ENCODE measurements around the gene ZNF580.

Gene ZNF580

GRCh38 chr19:55661826-55662225 is 21.0 kb downstream of the ZNF580 start:
- Histone ChIP-seq H3K9me3 (ENCODE audit: insufficient read depth, low read depth, low read length) (no peaks in the 10 kb centered on the region), H3K4me2 (ENCODE audit: low read depth, low read length, poor library complexity, severe bottlenecking) (no peak overlapping the region), H3K36me3 (ENCODE audit: insufficient read depth, low read length) (peaks cover 73% of the 10 kb centered on the region), H2AFZ (ENCODE audit: low read length) (no peak overlapping the region), H3K4me3 (ENCODE audit: low read length, poor library complexity, severe bottlenecking) (no peak overlapping the region), H3K4me1 (ENCODE audit: insufficient read depth, low read length, poor library complexity, severe bottlenecking) (peaks cover 27% of the 10 kb centered on the region), H3K27me3 (ENCODE audit: insufficient read depth, low read length, poor library complexity, severe bottlenecking) (no peaks in the 10 kb centered on the region), H3K9ac (ENCODE audit: low read depth, low read length, poor library complexity, severe bottlenecking) (no peak overlapping the region), H3K79me2 (ENCODE audit: insufficient read depth, low read length) (peaks cover 96% of the 10 kb centered on the region), H3F3A (ENCODE audit: low read depth) (no peaks in the 10 kb centered on the region), H3K9me2 (replicated peaks; ENCODE audit: low read depth, low read length) (no peaks in the 10 kb centered on the region), H4K20me1 (ENCODE audit: insufficient read depth, low read length, poor library complexity, severe bottlenecking) (peaks cover 94% of the 10 kb centered on the region)
- no peak for TF ChIP-seq EZH2phosphoT487 (IDR thresholded peaks at IDR 0.05; ENCODE audit: borderline replicate concordance)
- TF ChIP-seq CTCF (conservative IDR thresholded peaks at IDR 0.05; ENCODE audit: low read length), result no peak

- Histone ChIP-seq H2AFZ (ENCODE audit: low read length) (no peak overlapping the region), H4K20me1 (ENCODE audit: insufficient read depth, low read length, poor library complexity, severe bottlenecking) (peaks cover 92% of the 10 kb centered on the region), H3K4me2 (ENCODE audit: low read depth, low read length, poor library complexity, severe bottlenecking) (no peak overlapping the region), H3K4me3 (ENCODE audit: low read length, poor library complexity, severe bottlenecking) (no peak overlapping the region), H3K27me3 (ENCODE audit: insufficient read depth, low read length, poor library complexity, severe bottlenecking) (no peaks in the 10 kb centered on the region), H3K9ac (ENCODE audit: low read depth, low read length, poor library complexity, severe bottlenecking) (no peak overlapping the region), H3F3A (ENCODE audit: low read depth) (no peaks in the 10 kb centered on the region), H3K9me3 (ENCODE audit: insufficient read depth, low read depth, low read length) (no peaks in the 10 kb centered on the region), H3K36me3 (ENCODE audit: insufficient read depth, low read length) (peaks cover 95% of the 10 kb centered on the region), H3K4me1 (ENCODE audit: insufficient read depth, low read length, poor library complexity, severe bottlenecking) (peaks cover 6% of the 10 kb centered on the region), H3K79me2 (ENCODE audit: insufficient read depth, low read length) (peaks cover 96% of the 10 kb centered on the region), H3K9me2 (replicated peaks; ENCODE audit: low read depth, low read length) (no peaks in the 10 kb centered on the region)
- TF ChIP-seq CTCF (conservative IDR thresholded peaks at IDR 0.05; ENCODE audit: low read length) (no peak), EZH2phosphoT487 (IDR thresholded peaks at IDR 0.05; ENCODE audit: borderline replicate concordance) (no peak)
Observed at GRCh38 chr19:55663846-55664536, 23.2 kb downstream of the ZNF580 start.

- Histone ChIP-seq H3K36me3 (ENCODE audit: insufficient read depth, low read length) (peaks cover 94% of the 10 kb centered on the region), H2AFZ (ENCODE audit: low read length) (no peak overlapping the region), H3K4me3 (ENCODE audit: low read length, poor library complexity, severe bottlenecking) (no peak overlapping the region), H3K27me3 (ENCODE audit: insufficient read depth, low read length, poor library complexity, severe bottlenecking) (no peaks in the 10 kb centered on the region), H3K9me3 (ENCODE audit: insufficient read depth, low read depth, low read length) (no peaks in the 10 kb centered on the region), H3K9ac (ENCODE audit: low read depth, low read length, poor library complexity, severe bottlenecking) (no peak overlapping the region), H3K79me2 (ENCODE audit: insufficient read depth, low read length) (peaks cover 96% of the 10 kb centered on the region), H3K4me2 (ENCODE audit: low read depth, low read length, poor library complexity, severe bottlenecking) (no peak overlapping the region), H4K20me1 (ENCODE audit: insufficient read depth, low read length, poor library complexity, severe bottlenecking) (peaks cover 92% of the 10 kb centered on the region), H3F3A (ENCODE audit: low read depth) (no peaks in the 10 kb centered on the region), H3K4me1 (ENCODE audit: insufficient read depth, low read length, poor library complexity, severe bottlenecking) (no peaks in the 10 kb centered on the region), H3K9me2 (replicated peaks; ENCODE audit: low read depth, low read length) (no peaks in the 10 kb centered on the region)
- no peak for TF ChIP-seq EZH2phosphoT487 (IDR thresholded peaks at IDR 0.05; ENCODE audit: borderline replicate concordance)
- TF ChIP-seq CTCF (conservative IDR thresholded peaks at IDR 0.05; ENCODE audit: low read length), result no peak
Observed at GRCh38 chr19:55666343-55667005, 25.7 kb downstream of the ZNF580 start.

All from Loucy (cell line).